Thymus (tissue), 11 donors: ENCODE results near the gene SULT2A1. TPM values are rescaled to one million over a fixed set of nuclear protein-coding genes. Genes with fewer than 3 reads are reported as not detected.

Experiments
- DNase-seq, 9 donors: peaks; one replicate each; pipeline ENCODE4 v3.0.0-alpha.2; 2013; ENCODE audit warnings: low spot score in 9 of 9, low read depth in 6 of 9, missing footprints in 1 of 9
- H3K27ac ChIP-seq, 2 donors: one replicate each; pipeline ENCODE4 v1.5.1; 2013; ENCODE audit warnings: control low read depth in 1 of 2, low read depth in 1 of 2, low read length in 1 of 2, mild to moderate bottlenecking in 1 of 2, moderate library complexity in 1 of 2
- H3K27me3 ChIP-seq, 2 donors: one replicate each; pipeline ENCODE4 v1.5.1; 2013; ENCODE audit warnings: low read length in 1 of 2; ENCODE audit not compliant: control insufficient read depth in 2 of 2, insufficient read depth in 1 of 2
- H3K36me3 ChIP-seq, 2 donors: one replicate each; pipeline ENCODE4 v1.5.1; 2013; ENCODE audit warnings: low read length in 1 of 2, mild to moderate bottlenecking in 1 of 2, moderate library complexity in 1 of 2; ENCODE audit not compliant: control insufficient read depth in 2 of 2, insufficient read depth in 2 of 2
- H3K4me1 ChIP-seq, 2 donors: one replicate each; pipeline ENCODE4 v1.5.1; 2013; ENCODE audit warnings: low read length in 2 of 2; ENCODE audit not compliant: control insufficient read depth in 2 of 2, insufficient read depth in 2 of 2
- H3K4me3 ChIP-seq, 2 donors: one replicate each; pipeline ENCODE4 v1.5.1; 2013; ENCODE audit warnings: low read length in 2 of 2, control low read depth in 1 of 2, mild to moderate bottlenecking in 1 of 2
- H3K9me3 ChIP-seq, 2 donors: one replicate each; pipeline ENCODE4 v1.5.1; 2013; ENCODE audit warnings: low read length in 1 of 2, mild to moderate bottlenecking in 1 of 2; ENCODE audit not compliant: control insufficient read depth in 2 of 2, insufficient read depth in 1 of 2
- WGBS: extraction: QIAGEN DNeasy Blood & Tissue Kit; methylation state at CpG from one replicate; pipeline ENCODE4 v1.1.7; 2013; 5-methylcytosine and 5-hydroxymethylcytosine counted together
- polyA plus RNA-seq: library from polyadenylated mRNA; stranded (reverse); fragments of 200-250 nt; gene quantifications from one replicate; pipeline ENCODE4 v1.2.3, GENCODE V29; 2013
- total RNA-seq: library from RNA; stranded (reverse); fragments of 120-200 nt; gene quantifications from one replicate; pipeline ENCODE4 v1.2.4, GENCODE V29; 2013
- donor health status: healthy.

Gene SULT2A1
- total and polyA plus RNA-seq, 2 donors, result 0.02 TPM; not detected in 1

DNA sequence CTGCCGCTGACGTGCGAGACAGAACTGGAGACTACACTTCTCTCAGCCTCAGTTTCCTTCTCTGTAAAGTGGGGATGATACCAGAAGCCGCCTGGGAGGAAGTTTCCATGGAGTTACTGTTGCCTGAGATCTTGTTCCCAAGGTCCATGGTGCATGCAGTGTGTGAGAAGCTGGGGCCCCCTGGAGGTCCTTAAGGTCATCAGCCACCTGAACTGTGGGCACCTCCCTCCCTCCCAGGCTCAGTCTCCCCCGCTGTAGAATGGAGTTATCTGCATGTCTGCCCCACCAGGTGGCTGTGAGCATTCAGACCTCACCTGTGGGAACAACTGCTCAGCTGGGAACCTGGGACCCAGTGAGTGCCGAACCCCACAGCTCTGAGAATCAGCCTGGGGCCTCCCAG lies 61.7 kb downstream of the SULT2A1 start:
- no peaks in the 10 kb centered on the region for H3K36me3 ChIP-seq
- WGBS, result 90% methylated on average over 6 of the region's 6 CpGs
- H3K27ac ChIP-seq, result no peak overlapping the region
- peaks cover 0 to 29% of the 10 kb centered on the region in 2 donors for H3K27me3 ChIP-seq
- DNase-seq, result no peak
- no peaks in the 10 kb centered on the region for H3K9me3 ChIP-seq
- H3K4me3 ChIP-seq, result no peak overlapping the region
- no peaks in the 10 kb centered on the region for H3K4me1 ChIP-seq

DNA sequence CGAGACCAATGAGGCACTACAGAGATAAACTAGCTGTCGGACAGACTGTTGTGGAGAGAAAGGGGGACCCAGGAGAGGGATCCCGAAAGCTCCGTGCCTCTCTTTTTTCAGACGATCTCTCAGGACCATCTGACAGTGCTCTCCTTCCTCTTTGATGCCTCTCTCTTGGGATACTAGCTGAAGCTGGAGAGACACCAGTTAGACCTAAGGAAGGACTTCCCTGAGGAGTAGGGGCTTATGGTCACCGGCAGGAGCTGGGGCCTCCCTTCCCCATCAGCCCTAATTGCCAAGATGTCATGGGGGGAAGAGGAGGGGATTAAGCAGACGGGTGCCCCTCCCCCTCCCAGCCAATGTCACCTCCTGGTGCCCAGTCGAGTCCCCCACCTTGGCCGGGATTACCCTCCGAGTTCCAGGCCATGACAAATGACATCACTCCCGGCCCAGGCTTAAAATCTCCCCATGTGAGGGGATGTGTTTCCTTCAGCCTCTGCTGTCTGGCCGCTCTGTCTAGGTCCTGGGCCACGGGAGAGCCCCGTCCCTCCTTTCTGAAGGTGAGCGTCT lies 64.6 kb downstream of the SULT2A1 start, which contains the start of gene CRX:
CRX (plus strand) TSS at position 478 of the 561 bp plus-strand sequence. CDS start 12,507 bp downstream, outside the sequence.
- WGBS, result 54% methylated on average over 15 of the region's 15 CpGs

More for the DNA sequence above, 64.6 kb downstream of the SULT2A1 start, which contains the start of gene CRX:
- H3K4me3 ChIP-seq, result no peak within 1 kb of the TSS
- H3K36me3 ChIP-seq, result no peaks in the 10 kb centered on the region
- peaks cover 0 to 34% of the 10 kb centered on the region in 2 donors for H3K27me3 ChIP-seq
- no peak for DNase-seq
- no peak within 1 kb of the TSS for H3K27ac ChIP-seq
- H3K9me3 ChIP-seq, result no peaks in the 10 kb centered on the region
- no peaks in the 10 kb centered on the region for H3K4me1 ChIP-seq

Other genes with a start within 250 kb of the SULT2A1 start
- gene EHD2, start 172.9 kb downstream of the SULT2A1 start, total RNA-seq, result 1.9 TPM
- 14.2 TPM for gene EHD2, start 172.9 kb downstream of the SULT2A1 start, polyA plus RNA-seq
- gene NOP53, start 140.8 kb downstream of the SULT2A1 start, total RNA-seq, result 324 TPM
- gene NOP53, start 140.8 kb downstream of the SULT2A1 start, polyA plus RNA-seq, result 621 TPM
- 198 TPM for gene SELENOW, start 107.6 kb downstream of the SULT2A1 start, total RNA-seq
- 349 TPM for gene SELENOW, start 107.6 kb downstream of the SULT2A1 start, polyA plus RNA-seq
- not detected for gene TPRX1, start 81.8 kb downstream of the SULT2A1 start, total RNA-seq
- gene TPRX1, start 81.8 kb downstream of the SULT2A1 start, polyA plus RNA-seq, result not detected
- gene CRX, start 64.4 kb downstream of the SULT2A1 start, total RNA-seq, result under 0.01 TPM
- gene CRX, start 64.4 kb downstream of the SULT2A1 start, polyA plus RNA-seq, result 0.05 TPM
- not detected for gene TPRX2, start 27.1 kb downstream of the SULT2A1 start, total RNA-seq
- gene TPRX2, start 27.1 kb downstream of the SULT2A1 start, polyA plus RNA-seq, result not detected
- not detected for gene BSPH1, start 105.9 kb upstream of the SULT2A1 start, total RNA-seq
- gene BSPH1, start 105.9 kb upstream of the SULT2A1 start, polyA plus RNA-seq, result not detected
- 0.24 TPM for gene ELSPBP1, start 108.3 kb upstream of the SULT2A1 start, total RNA-seq
- gene ELSPBP1, start 108.3 kb upstream of the SULT2A1 start, polyA plus RNA-seq, result 0.32 TPM
- not detected for gene CABP5, start 157.8 kb upstream of the SULT2A1 start, total RNA-seq
- 0.05 TPM for gene CABP5, start 157.8 kb upstream of the SULT2A1 start, polyA plus RNA-seq
- gene PLA2G4C, start 224.5 kb upstream of the SULT2A1 start, total RNA-seq, result 8.1 TPM
- gene PLA2G4C, start 224.5 kb upstream of the SULT2A1 start, polyA plus RNA-seq, result 15.0 TPM